RWPE1 (cell line): ENCODE data around the gene EFNA4.

Experiments
- CTCF ChIA-PET: fragments of 350-600 bp; sonication (Branson Sonifier 250); formaldehyde crosslinking; extraction: SDS; loops from one replicate; lab custom pipeline; 2021; lab: Yijun Ruan, JAX
- POLR2A ChIA-PET: fragments of 400-600 bp; formaldehyde crosslinking; extraction: SDS; loops from one replicate; lab custom pipeline; 2020; ENCODE audit warnings: antibody characterized with exemption; ENCODE audit not compliant: low non-redundant PET; lab: Yijun Ruan, JAX
- DNase-seq: peaks from one replicate; pipeline ENCODE4 v3.0.0; 2012; ENCODE audit warnings: low spot score
- H3K27ac ChIP-seq: fragments of 450-650 bp; 2 replicates; pipeline ENCODE4 v1.5.1; 2017
- CTCF ChIP-seq: fragments of 450-650 bp; conservative IDR thresholded peaks from 2 replicates; pipeline ENCODE4 v1.5.1; 2017; ENCODE audit warnings: low read depth, mild to moderate bottlenecking

EFNA4 gene

DNA sequence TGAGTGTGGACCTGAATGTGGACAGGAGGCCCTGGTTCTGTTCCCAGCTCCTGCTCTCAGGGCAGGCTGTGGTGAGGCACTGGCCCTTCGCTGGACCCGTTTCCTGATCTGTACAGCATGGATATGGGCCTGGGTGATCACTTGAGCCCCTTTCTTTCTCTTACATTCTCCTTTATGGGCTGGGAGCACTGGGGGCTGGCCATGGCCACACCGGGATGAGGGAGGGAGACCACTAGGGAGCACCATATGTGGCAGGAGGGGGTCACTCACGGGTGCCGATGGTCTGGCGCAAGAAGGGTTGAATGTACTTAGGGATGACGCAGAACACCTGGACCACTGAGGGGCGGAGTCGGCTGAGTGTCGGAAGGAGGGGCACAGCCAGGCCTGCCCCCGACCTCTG, 32.6 kb upstream of the EFNA4 start:
- CTCF ChIA-PET: no interaction called here
- POLR2A ChIA-PET: no interaction called here
- no peak for TF ChIP-seq CTCF
- no peak for DNase-seq
- H3K27ac ChIP-seq: no peak overlapping the region

DNA sequence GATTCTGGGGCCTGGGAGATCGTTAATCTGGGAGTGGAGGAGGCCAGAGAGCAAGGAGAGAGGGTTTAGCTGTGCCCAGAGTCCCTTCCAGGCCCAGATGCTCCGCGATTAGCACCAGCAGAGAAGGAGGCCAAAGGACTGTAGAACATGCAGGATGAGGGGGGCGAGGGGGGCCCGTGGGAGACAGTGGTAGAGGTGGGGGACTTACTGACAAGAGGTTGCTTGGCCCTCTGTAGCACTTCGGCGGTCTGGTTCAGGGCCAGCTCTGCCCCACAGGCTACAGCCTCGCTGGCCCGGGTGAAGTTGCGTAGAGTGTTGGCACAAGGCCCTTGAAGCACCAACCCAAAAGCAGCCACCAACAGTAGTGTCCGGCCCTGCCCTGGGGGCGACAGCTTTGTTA, 30.7 kb upstream of the EFNA4 start:
- no peak for TF ChIP-seq CTCF
- ChIA-PET CTCF (interaction anchor here (1.5 kb wide), 1 partner anchor 15 kb away, joined by 4 read pairs; no protein-coding TSS in a partner anchor), POLR2A (no interaction called here)
- H3K27ac ChIP-seq: no peak overlapping the region
- DNase-seq: no peak

GRCh38 chr1:155033524-155033923, 30.0 kb upstream of the EFNA4 start, which contains the start of the genes DCST1 and DCST2:
DCST1 (plus strand) TSS chr1:155033824; CDS start chr1:155034037, 213 bp downstream.
DCST2 (minus strand) TSS chr1:155033781; CDS start chr1:155033701, 80 bp downstream.
- H3K27ac ChIP-seq: peak within 1 kb of the TSS; percentile 39
- no peak for TF ChIP-seq CTCF
- ChIA-PET POLR2A (no interaction called here), CTCF (interaction anchor here (1.5 kb wide), 1 partner anchor 16 kb away, joined by 4 read pairs; no protein-coding TSS in a partner anchor)
- DNase-seq: no peak

- DNase-seq: no peak
- TF ChIP-seq CTCF: no peak
- ChIA-PET CTCF (interaction anchor here (0.7 to 1.5 kb wide), 2 partner anchors 17 to 27 kb away, joined by 4 read pairs; no protein-coding TSS in a partner anchor), POLR2A (no interaction called here)
- H3K27ac ChIP-seq: peak overlapping the region; percentile 39
These were observed 29.0 kb upstream of the EFNA4 start for GRCh38 chr1:155034318-155035208.

- H3K27ac ChIP-seq: no peak overlapping the region
- no peak for DNase-seq
- ChIA-PET POLR2A (no interaction called here), CTCF (no interaction called here)
- TF ChIP-seq CTCF: no peak
These were observed 27.6 kb upstream of the EFNA4 start for GRCh38 chr1:155035936-155036335.

DNA sequence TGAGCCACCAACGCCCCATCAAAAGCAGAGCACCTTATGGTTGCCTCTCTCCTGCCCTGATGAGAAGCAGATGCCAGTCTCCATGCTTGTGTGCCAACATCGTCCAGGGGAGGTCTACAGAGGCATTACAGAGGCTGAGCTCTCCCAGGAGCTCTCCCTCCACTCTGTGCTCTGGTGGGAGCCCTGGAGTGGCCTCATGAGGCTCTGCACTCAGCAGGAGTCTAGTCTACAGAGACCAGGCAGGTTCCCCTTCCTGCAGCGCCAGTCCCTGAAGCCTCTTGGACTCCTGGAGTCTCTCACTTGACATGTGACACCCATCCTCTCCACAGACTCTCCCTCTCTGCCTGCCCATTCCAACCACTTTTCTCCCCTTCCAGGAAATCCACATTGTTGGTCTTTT, 26.5 kb upstream of the EFNA4 start:
- TF ChIP-seq CTCF: no peak
- no peak for DNase-seq
- peak overlapping the region; percentile 81; the same call in 1 of the 2 replicates for H3K27ac ChIP-seq
- CTCF ChIA-PET: interaction anchor here (0.5 to 1.3 kb wide), 3 partner anchors 18 to 498 kb away, joined by 3 to 7 read pairs (median 4); no protein-coding TSS in a partner anchor
- POLR2A ChIA-PET: no interaction called here
